ENCODE data around the gene TBXAS1.

TBXAS1 gene

GRCh38 chr7:140010194-140010895 lies 181.3 kb downstream of the TBXAS1 start:
- ChIA-PET POLR2A (no interaction called here), CTCF (interaction anchor here (0.6 kb wide), 1 partner anchor 638 kb away, joined by 3 read pairs; no protein-coding TSS in a partner anchor)
- DNase-seq (ENCODE audit: extremely low spot score), result no peak
- TF ChIP-seq LEF1 (IDR thresholded peaks at IDR 0.05; ENCODE audit: borderline replicate concordance), result no peak
- no peak for TF ChIP-seq BHLHE40 (IDR thresholded peaks at IDR 0.05; ENCODE audit: borderline replicate concordance)
- no peak for TF ChIP-seq PKNOX1 (IDR thresholded peaks at IDR 0.05)
- no peak for TF ChIP-seq ZNF384 (IDR thresholded peaks at IDR 0.05)
- no peak for TF ChIP-seq CTBP1 (IDR thresholded peaks at IDR 0.05; ENCODE audit: borderline replicate concordance)
- TF ChIP-seq ARNT (IDR thresholded peaks at IDR 0.05), result no peak
- TF ChIP-seq TARDBP (IDR thresholded peaks at IDR 0.05), result no peak
- no peak for TF ChIP-seq FOXM1 (IDR thresholded peaks at IDR 0.05; ENCODE audit: borderline replicate concordance)
- no peak for TF ChIP-seq SUZ12 (IDR thresholded peaks at IDR 0.05)
- TF ChIP-seq NFRKB (IDR thresholded peaks at IDR 0.05), result no peak
- TF ChIP-seq FOXA1 (IDR thresholded peaks at IDR 0.05), result no peak

GRCh38 chr7:140013676-140014075 lies 184.6 kb downstream of the TBXAS1 start:
- POLR2A ChIA-PET, result interaction anchor here (0.8 kb wide), 1 partner anchor 135 kb away, joined by 3 read pairs; no protein-coding TSS in a partner anchor

GRCh38 chr7:140014123-140014522 lies 185.1 kb downstream of the TBXAS1 start:
- DNase-seq (ENCODE audit: extremely low spot score), result no peak
- ChIA-PET CTCF (no interaction called here), POLR2A (no interaction called here)
- no peak for TF ChIP-seq NFRKB (IDR thresholded peaks at IDR 0.05)
- no peak for TF ChIP-seq BHLHE40 (IDR thresholded peaks at IDR 0.05; ENCODE audit: borderline replicate concordance)
- no peak for TF ChIP-seq SUZ12 (IDR thresholded peaks at IDR 0.05)
- no peak for TF ChIP-seq FOXK2 (IDR thresholded peaks at IDR 0.05)
- TF ChIP-seq ZNF384 (IDR thresholded peaks at IDR 0.05), result no peak
- TF ChIP-seq PKNOX1 (IDR thresholded peaks at IDR 0.05), result no peak
- TF ChIP-seq SP1 (IDR thresholded peaks at IDR 0.05), result no peak
- no peak for TF ChIP-seq LEF1 (IDR thresholded peaks at IDR 0.05; ENCODE audit: borderline replicate concordance)
- no peak for TF ChIP-seq L3MBTL2 (conservative IDR thresholded peaks at IDR 0.05)
- TF ChIP-seq HDGF (IDR thresholded peaks at IDR 0.05; ENCODE audit: borderline replicate concordance), result no peak
- TF ChIP-seq ARNT (IDR thresholded peaks at IDR 0.05), result no peak
- TF ChIP-seq CTBP1 (IDR thresholded peaks at IDR 0.05; ENCODE audit: borderline replicate concordance), result no peak
- no peak for TF ChIP-seq FOXA1 (IDR thresholded peaks at IDR 0.05)
- no peak for TF ChIP-seq FOXM1 (IDR thresholded peaks at IDR 0.05; ENCODE audit: borderline replicate concordance)
- no peak for TF ChIP-seq ELF4 (IDR thresholded peaks at IDR 0.05)
- TF ChIP-seq TARDBP (IDR thresholded peaks at IDR 0.05), result no peak

More at GRCh38 chr7:140013676-140014075, 184.6 kb downstream of the TBXAS1 start:
- no peak for DNase-seq (ENCODE audit: extremely low spot score)
- TF ChIP-seq ARNT (IDR thresholded peaks at IDR 0.05) (no peak), FOXK2 (IDR thresholded peaks at IDR 0.05) (no peak), CTBP1 (IDR thresholded peaks at IDR 0.05; ENCODE audit: borderline replicate concordance) (no peak), ELF4 (IDR thresholded peaks at IDR 0.05) (no peak), FOXA1 (IDR thresholded peaks at IDR 0.05) (no peak), PKNOX1 (IDR thresholded peaks at IDR 0.05) (no peak), SUZ12 (IDR thresholded peaks at IDR 0.05) (no peak), BHLHE40 (IDR thresholded peaks at IDR 0.05; ENCODE audit: borderline replicate concordance) (no peak), FOXM1 (IDR thresholded peaks at IDR 0.05; ENCODE audit: borderline replicate concordance) (no peak)
- CTCF ChIA-PET, result interaction anchor here (0.7 to 0.8 kb wide), 2 partner anchors 8 to 513 kb away, joined by 3 read pairs; no protein-coding TSS in a partner anchor

- CTCF ChIA-PET, result no interaction called here
- no peak for DNase-seq (ENCODE audit: extremely low spot score)
- POLR2A ChIA-PET, result no interaction called here
- TF ChIP-seq ZNF384 (IDR thresholded peaks at IDR 0.05) (no peak), CTBP1 (IDR thresholded peaks at IDR 0.05; ENCODE audit: borderline replicate concordance) (no peak), ARNT (IDR thresholded peaks at IDR 0.05) (no peak), FOXK2 (IDR thresholded peaks at IDR 0.05) (no peak), ELF4 (IDR thresholded peaks at IDR 0.05) (no peak), TARDBP (IDR thresholded peaks at IDR 0.05) (no peak)
These were observed 186.5 kb downstream of the TBXAS1 start for GRCh38 chr7:140015471-140015970.

- CTCF ChIA-PET, result interaction anchor here (0.7 to 2.7 kb wide), 3 partner anchors 10 to 123 kb away, joined by 3 to 15 read pairs (median 3); no protein-coding TSS in a partner anchor
- POLR2A ChIA-PET, result interaction anchor here (0.6 kb wide), 1 partner anchor 585 kb away, joined by 4 read pairs; no protein-coding TSS in a partner anchor
- no peak for DNase-seq (ENCODE audit: extremely low spot score)
- TF ChIP-seq HDGF (IDR thresholded peaks at IDR 0.05; ENCODE audit: borderline replicate concordance), result no peak
- no peak for TF ChIP-seq LEF1 (IDR thresholded peaks at IDR 0.05; ENCODE audit: borderline replicate concordance)
- TF ChIP-seq FOXK2 (IDR thresholded peaks at IDR 0.05), result no peak
- TF ChIP-seq ARNT (IDR thresholded peaks at IDR 0.05), result no peak
- TF ChIP-seq FOXA1 (IDR thresholded peaks at IDR 0.05), result no peak
- TF ChIP-seq PKNOX1 (IDR thresholded peaks at IDR 0.05), result no peak
- TF ChIP-seq BHLHE40 (IDR thresholded peaks at IDR 0.05; ENCODE audit: borderline replicate concordance), result no peak
- no peak for TF ChIP-seq CTBP1 (IDR thresholded peaks at IDR 0.05; ENCODE audit: borderline replicate concordance)
- no peak for TF ChIP-seq ELF4 (IDR thresholded peaks at IDR 0.05)
- TF ChIP-seq FOXM1 (IDR thresholded peaks at IDR 0.05; ENCODE audit: borderline replicate concordance), result no peak
- TF ChIP-seq NFRKB (IDR thresholded peaks at IDR 0.05), result no peak
- TF ChIP-seq L3MBTL2 (conservative IDR thresholded peaks at IDR 0.05), result no peak
- TF ChIP-seq SP1 (IDR thresholded peaks at IDR 0.05), result no peak
- TF ChIP-seq TARDBP (IDR thresholded peaks at IDR 0.05), result no peak
- TF ChIP-seq SUZ12 (IDR thresholded peaks at IDR 0.05), result no peak
These were observed 187.5 kb downstream of the TBXAS1 start for GRCh38 chr7:140016540-140016939.

Measured in HEK293T (cell line).